ENCODE data around the gene SPATA7. TPM values are rescaled to one million over a fixed set of nuclear protein-coding genes. Genes with fewer than 3 reads are reported as not detected.

Gene SPATA7
- polyA plus RNA-seq, 3 donors = 2.2 to 4.8 (median 3.4) TPM

- Histone ChIP-seq H3K27ac (ENCODE audit: low read depth in 1 of 2, low read length in 2 of 2) (no peak overlapping the region), H3K9ac (ENCODE audit: insufficient read depth, low read length, poor library complexity, severe bottlenecking) (no peak overlapping the region), H3K4me3 (replicated peaks in 1 of 3; ENCODE audit: low read depth in 2 of 3, low read length in 3 of 3) (no peak overlapping the region), H4K20me1 (ENCODE audit: insufficient read depth, low read length) (no peaks in the 10 kb centered on the region), H3K27me3 (ENCODE audit: control insufficient read depth in 2 of 2, insufficient read depth in 2 of 2, low read length in 2 of 2) (peaks cover 3 to 8% of the 10 kb centered on the region in 2 donors), H3K4me1 (ENCODE audit: control insufficient read depth in 1 of 2, insufficient read depth in 2 of 2, low read length in 2 of 2) (no peaks in the 10 kb centered on the region), H2AFZ (ENCODE audit: insufficient read depth, low read depth, low read length, poor library complexity, severe bottlenecking) (no peak overlapping the region), H3K4me2 (replicated peaks; ENCODE audit: extremely low read depth, low read length, poor library complexity, severe bottlenecking) (no peak overlapping the region), H3K79me2 (ENCODE audit: insufficient read depth, low read length) (no peaks in the 10 kb centered on the region), H3K36me3 (replicated peaks in 1 of 2; ENCODE audit: control insufficient read depth in 1 of 2, insufficient read depth in 2 of 2, low read length in 2 of 2) (no peaks in the 10 kb centered on the region), H3K9me3 (replicated peaks in 1 of 2; ENCODE audit: control insufficient read depth in 1 of 2, insufficient read depth in 1 of 2, low read length in 2 of 2) (peaks cover 29 to 31% of the 10 kb centered on the region in 2 donors)
- Mint-ChIP-seq H3K27me3 (ENCODE audit: low read depth in 3 of 3) (peaks cover 7 to 9% (median 8%) of the 10 kb centered on the region in 3 donors), H3K27ac (no peak overlapping the region), H3K4me3 (no peak overlapping the region), H3K9me3 (peaks cover 12 to 38% (median 30%) of the 10 kb centered on the region in 7 donors), H3K36me3 (no peaks in the 10 kb centered on the region), H3K4me1 (no peaks in the 10 kb centered on the region)
- DNase-seq = no peak
- WGBS (ENCODE audit: insufficient coverage) = no CpG with 5 or more reads among the region's 2 CpGs
- no peak for TF ChIP-seq CTCF (IDR thresholded peaks at IDR 0.05)
- intact Hi-C loops (cut with micrococcal nuclease) = no loop called here
Measured at GRCh38 chr14:88359500-88359899, 26.0 kb upstream of the SPATA7 start.

GRCh38 chr14:88363644-88364043, 21.8 kb upstream of the SPATA7 start:
- Histone ChIP-seq H3K4me1 (ENCODE audit: control insufficient read depth in 1 of 2, insufficient read depth in 2 of 2, low read length in 2 of 2) (no peaks in the 10 kb centered on the region), H3K36me3 (replicated peaks in 1 of 2; ENCODE audit: control insufficient read depth in 1 of 2, insufficient read depth in 2 of 2, low read length in 2 of 2) (no peaks in the 10 kb centered on the region), H3K27ac (ENCODE audit: low read depth in 1 of 2, low read length in 2 of 2) (no peak overlapping the region), H3K4me3 (replicated peaks in 1 of 3; ENCODE audit: low read depth in 2 of 3, low read length in 3 of 3) (no peak overlapping the region), H3K79me2 (ENCODE audit: insufficient read depth, low read length) (no peaks in the 10 kb centered on the region), H2AFZ (ENCODE audit: insufficient read depth, low read depth, low read length, poor library complexity, severe bottlenecking) (no peak overlapping the region), H4K20me1 (ENCODE audit: insufficient read depth, low read length) (no peaks in the 10 kb centered on the region), H3K9me3 (replicated peaks in 1 of 2; ENCODE audit: control insufficient read depth in 1 of 2, insufficient read depth in 1 of 2, low read length in 2 of 2) (peaks cover 13 to 17% of the 10 kb centered on the region in 2 donors), H3K9ac (ENCODE audit: insufficient read depth, low read length, poor library complexity, severe bottlenecking) (no peak overlapping the region), H3K4me2 (replicated peaks; ENCODE audit: extremely low read depth, low read length, poor library complexity, severe bottlenecking) (no peak overlapping the region), H3K27me3 (ENCODE audit: control insufficient read depth in 2 of 2, insufficient read depth in 2 of 2, low read length in 2 of 2) (peaks cover 4 to 8% of the 10 kb centered on the region in 2 donors)
- peaks cover 5 to 23% (median 14%) of the 10 kb centered on the region in 7 donors for H3K9me3 Mint-ChIP-seq
- DNase-seq = no peak
- H3K27ac Mint-ChIP-seq = no peak overlapping the region
- peaks cover 6 to 9% (median 7%) of the 10 kb centered on the region in 3 donors for H3K27me3 Mint-ChIP-seq (ENCODE audit: low read depth in 3 of 3)
- 93% methylated on average over 4 of the region's 4 CpGs for WGBS (ENCODE audit: insufficient coverage)
- no peaks in the 10 kb centered on the region for H3K36me3 Mint-ChIP-seq
- no peak overlapping the region for H3K4me3 Mint-ChIP-seq
- no peak for TF ChIP-seq CTCF (IDR thresholded peaks at IDR 0.05)
- no peaks in the 10 kb centered on the region for H3K4me1 Mint-ChIP-seq
- intact Hi-C loops (cut with micrococcal nuclease) = no loop called here

Data from CD14-positive monocyte (primary cell).